PC-9 (cell line): ENCODE measurements around the gene USP27X. TPM values are rescaled to one million over a fixed set of nuclear protein-coding genes. Genes with fewer than 3 reads are reported as not detected.

Source experiments
- BruUV-seq: library from RNA; stranded (reverse); fragments of 400-500 nt; replicated peaks from 2 replicates; lab custom pipeline; 2021; lab: Mats Ljungman, UMichigan
- CTCF ChIA-PET: fragments of 300-600 bp; sonication (Branson Sonifier 250); formaldehyde crosslinking; loops from one replicate; lab custom pipeline; 2022; ENCODE audit warnings: antibody characterized with exemption; lab: Charles Lee
- POLR2A ChIA-PET: fragments of 300-600 bp; sonication (Branson Sonifier 250); formaldehyde crosslinking; loops from one replicate; lab custom pipeline; 2022; ENCODE audit warnings: antibody characterized with exemption; ENCODE audit not compliant: unreplicated experiment; lab: Charles Lee
- DNase-seq, 2 experiments: peaks; one replicate each; pipeline versions ENCODE4 v3.0.0 to v3.0.0-alpha.2; 2015 to 2022; ENCODE audit warnings: mixed read lengths in 1 of 2
- H2AFZ ChIP-seq: fragments of 200-600 bp; sonication (generic); 2 replicates; pipeline ENCODE4 v1.8.1; 2017; ENCODE audit warnings: antibody characterized with exemption
- H3F3A ChIP-seq: fragments of 200-600 bp; sonication (generic); 2 replicates; pipeline ENCODE4 v1.8.1; 2017; ENCODE audit warnings: antibody characterized with exemption, mild to moderate bottlenecking, low read depth; ENCODE audit not compliant: insufficient read depth
- H3K27ac ChIP-seq: fragments of 200-600 bp; sonication (generic); 2 replicates; pipeline ENCODE4 v1.6.1; 2016; ENCODE audit warnings: mixed run types
- H3K27me3 ChIP-seq: fragments of 200-600 bp; sonication (generic); 2 replicates; pipeline ENCODE4 v1.6.1; 2016; ENCODE audit warnings: low read depth, mixed run types; ENCODE audit not compliant: insufficient read depth
- H3K36me3 ChIP-seq: fragments of 200-600 bp; sonication (generic); 2 replicates; pipeline ENCODE4 v1.6.1; 2016; ENCODE audit warnings: low read depth, mixed run types
- H3K4me1 ChIP-seq: fragments of 200-600 bp; sonication (generic); replicated peaks from 2 replicates; pipeline ENCODE4 v1.6.1; 2016; ENCODE audit warnings: mixed run types; ENCODE audit not compliant: insufficient read depth
- H3K4me2 ChIP-seq: fragments of 200-600 bp; sonication (generic); 2 replicates; pipeline ENCODE4 v1.6.1; 2017; ENCODE audit warnings: mixed run types
- H3K4me3 ChIP-seq: fragments of 200-600 bp; sonication (generic); 2 replicates; pipeline ENCODE4 v1.6.1; 2016; ENCODE audit warnings: mixed run types
- H3K79me2 ChIP-seq: fragments of 200-600 bp; sonication (generic); 2 replicates; pipeline ENCODE4 v1.6.1; 2017; ENCODE audit warnings: low read depth, mixed run types
- H3K9me2 ChIP-seq: fragments of 200-600 bp; sonication (generic); 2 replicates; pipeline ENCODE4 v1.8.1; 2017; ENCODE audit warnings: mild to moderate bottlenecking; ENCODE audit not compliant: insufficient read depth
- H3K9me3 ChIP-seq: fragments of 200-600 bp; sonication (generic); 2 replicates; pipeline ENCODE4 v1.8.1; 2016; ENCODE audit warnings: low read depth; ENCODE audit not compliant: insufficient read depth
- H4K20me1 ChIP-seq: fragments of 200-600 bp; sonication (generic); 2 replicates; pipeline ENCODE4 v1.8.1; 2017; ENCODE audit not compliant: insufficient read depth
- EZH2 ChIP-seq: fragments of 200-600 bp; sonication (generic); IDR thresholded peaks from 2 replicates; pipeline ENCODE4 v1.8.0; 2017; ENCODE audit warnings: antibody characterized with exemption, low read depth
- intact Hi-C: fragments of 100-400 bp; cut with micrococcal nuclease; formaldehyde crosslinking; loops from one replicate; pipeline ENCODE4 v1.10.0; 2022; ENCODE audit not compliant: unreplicated experiment
- total RNA-seq: library from RNA; stranded (reverse); gene quantifications from 2 replicates; pipeline ENCODE4 v1.2.3, GENCODE V29; 2021
- TF ChIP-seq, protein P1 (sequence below): fragments of 200-600 bp; sonication (generic); conservative IDR thresholded peaks from 2 replicates; pipeline ENCODE4 v1.6.1; 2017; ENCODE audit warnings: mixed run types, antibody characterized with exemption, mild to moderate bottlenecking, moderate library complexity

The USP27X gene
- total RNA-seq, 1 experiment from 2014 or later = 1.1 TPM

DNA sequence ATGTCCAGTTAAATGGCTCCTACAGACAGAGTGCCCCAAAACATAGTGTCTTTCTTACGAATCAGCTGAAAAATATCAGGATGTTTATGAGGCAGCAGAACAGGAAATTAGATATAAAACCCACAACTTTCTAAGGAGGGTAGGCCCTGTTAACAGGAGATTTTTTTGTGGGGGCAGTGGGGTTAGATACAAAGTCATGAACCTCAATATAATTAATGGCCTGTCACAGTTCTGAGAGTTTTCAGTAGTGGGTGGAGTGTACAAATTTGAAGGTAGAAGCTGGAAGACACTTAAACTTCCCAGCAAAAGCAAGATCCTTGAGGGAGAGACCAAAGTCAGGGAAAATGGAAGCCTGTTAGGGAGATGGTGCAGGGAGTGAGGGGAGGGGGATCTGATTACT, 32.8 kb upstream of the USP27X start:
- intact Hi-C loops = no loop called here
- Histone ChIP-seq H2AFZ (no peak overlapping the region), H3F3A (no peaks in the 10 kb centered on the region), H3K4me2 (no peak overlapping the region), H3K4me1 (no peaks in the 10 kb centered on the region), H3K27ac (no peak overlapping the region), H3K9me2 (no peaks in the 10 kb centered on the region), H3K4me3 (no peak overlapping the region), H3K36me3 (no peaks in the 10 kb centered on the region), H3K27me3 (no peaks in the 10 kb centered on the region), H3K79me2 (no peaks in the 10 kb centered on the region), H3K9me3 (no peaks in the 10 kb centered on the region), H4K20me1 (no peaks in the 10 kb centered on the region)
- ChIA-PET CTCF (no interaction called here), POLR2A (no interaction called here)
- DNase-seq = no peak
- TF ChIP-seq, protein P1, sequence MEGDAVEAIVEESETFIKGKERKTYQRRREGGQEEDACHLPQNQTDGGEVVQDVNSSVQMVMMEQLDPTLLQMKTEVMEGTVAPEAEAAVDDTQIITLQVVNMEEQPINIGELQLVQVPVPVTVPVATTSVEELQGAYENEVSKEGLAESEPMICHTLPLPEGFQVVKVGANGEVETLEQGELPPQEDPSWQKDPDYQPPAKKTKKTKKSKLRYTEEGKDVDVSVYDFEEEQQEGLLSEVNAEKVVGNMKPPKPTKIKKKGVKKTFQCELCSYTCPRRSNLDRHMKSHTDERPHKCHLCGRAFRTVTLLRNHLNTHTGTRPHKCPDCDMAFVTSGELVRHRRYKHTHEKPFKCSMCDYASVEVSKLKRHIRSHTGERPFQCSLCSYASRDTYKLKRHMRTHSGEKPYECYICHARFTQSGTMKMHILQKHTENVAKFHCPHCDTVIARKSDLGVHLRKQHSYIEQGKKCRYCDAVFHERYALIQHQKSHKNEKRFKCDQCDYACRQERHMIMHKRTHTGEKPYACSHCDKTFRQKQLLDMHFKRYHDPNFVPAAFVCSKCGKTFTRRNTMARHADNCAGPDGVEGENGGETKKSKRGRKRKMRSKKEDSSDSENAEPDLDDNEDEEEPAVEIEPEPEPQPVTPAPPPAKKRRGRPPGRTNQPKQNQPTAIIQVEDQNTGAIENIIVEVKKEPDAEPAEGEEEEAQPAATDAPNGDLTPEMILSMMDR = no peak
- TF ChIP-seq EZH2 = no peak
- BruUV-seq = no TSS peak

DNA sequence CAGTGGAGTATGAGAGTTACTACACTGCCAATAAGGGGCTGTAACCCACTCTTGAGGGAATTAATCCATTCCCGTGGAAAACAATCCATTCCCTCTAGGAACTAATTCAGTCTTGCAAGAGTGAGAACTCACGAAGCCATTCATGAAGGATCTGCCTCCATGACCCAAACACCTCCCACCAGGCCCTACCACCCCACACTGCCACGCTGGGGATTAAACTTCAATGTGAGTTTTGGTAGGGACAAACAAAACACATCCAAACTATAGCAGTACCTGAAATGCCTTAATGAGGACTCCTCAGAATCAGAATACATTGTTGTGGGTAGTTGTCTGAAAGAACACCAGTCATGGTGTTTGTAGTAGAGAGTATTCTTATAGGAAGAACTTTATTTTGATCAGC, 31.0 kb upstream of the USP27X start:
- no peaks in the 10 kb centered on the region for H3K36me3 ChIP-seq
- no peaks in the 10 kb centered on the region for H3K79me2 ChIP-seq
- no peak overlapping the region for H2AFZ ChIP-seq
- H3K27me3 ChIP-seq = no peaks in the 10 kb centered on the region
- no peak for TF ChIP-seq EZH2
- TF ChIP-seq, protein P1 = no peak
- CTCF ChIA-PET = no interaction called here
- no TSS peak for BruUV-seq
- no peaks in the 10 kb centered on the region for H4K20me1 ChIP-seq
- H3K4me3 ChIP-seq = no peak overlapping the region
- H3K27ac ChIP-seq = no peak overlapping the region
- no peaks in the 10 kb centered on the region for H3K9me3 ChIP-seq
- no peaks in the 10 kb centered on the region for H3K9me2 ChIP-seq
- DNase-seq = no peak
- intact Hi-C loops = no loop called here
- H3K4me1 ChIP-seq = no peaks in the 10 kb centered on the region
- POLR2A ChIA-PET = no interaction called here
- no peak overlapping the region for H3K4me2 ChIP-seq
- H3F3A ChIP-seq = no peaks in the 10 kb centered on the region

DNA sequence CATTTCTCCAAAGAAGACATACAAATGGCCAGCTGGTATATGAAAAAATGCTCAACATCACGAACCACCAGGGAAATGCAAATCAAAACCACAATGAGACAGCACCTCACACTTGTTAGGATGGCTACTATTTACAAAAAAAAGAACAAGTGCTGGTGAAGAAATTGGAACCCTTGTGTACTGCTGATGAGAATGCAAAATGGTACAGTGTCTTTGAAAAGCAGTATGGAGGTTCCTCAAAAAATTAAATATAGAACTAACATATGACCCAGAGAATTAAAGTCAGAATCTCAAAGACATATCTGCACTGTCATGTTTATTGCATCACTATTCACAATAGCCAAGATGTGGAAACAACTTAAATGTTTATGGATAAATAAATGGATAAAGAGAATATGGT, 29.3 kb upstream of the USP27X start:
- Histone ChIP-seq H3K4me2 (no peak overlapping the region), H3K4me3 (no peak overlapping the region), H3K9me2 (no peaks in the 10 kb centered on the region), H3K27me3 (no peaks in the 10 kb centered on the region), H3K79me2 (no peaks in the 10 kb centered on the region), H4K20me1 (no peaks in the 10 kb centered on the region), H3K27ac (no peak overlapping the region), H2AFZ (no peak overlapping the region), H3F3A (no peaks in the 10 kb centered on the region), H3K4me1 (no peaks in the 10 kb centered on the region), H3K36me3 (no peaks in the 10 kb centered on the region), H3K9me3 (no peaks in the 10 kb centered on the region)
- no peak for DNase-seq
- ChIA-PET CTCF (no interaction called here), POLR2A (no interaction called here)
- BruUV-seq = no TSS peak
- no peak for TF ChIP-seq EZH2
- TF ChIP-seq, protein P1 = no peak
- intact Hi-C loops = no loop called here
